Measurements from ENCODE around the gene ADARB1.

The ADARB1 gene

GRCh38 chr21:45049714-45050344 is 24.6 kb upstream of the ADARB1 start:
- Histone ChIP-seq H3K9me2 (ENCODE audit: low read depth, low read length) (no peaks in the 10 kb centered on the region), H3K79me2 (ENCODE audit: insufficient read depth, low read length) (no peaks in the 10 kb centered on the region), H3F3A (ENCODE audit: insufficient read depth, low read length) (no peaks in the 10 kb centered on the region), H3K4me1 (ENCODE audit: insufficient read depth, low read length, severe bottlenecking) (no peaks in the 10 kb centered on the region), H3K4me3 (ENCODE audit: low read depth, low read length, poor library complexity, severe bottlenecking) (no peak overlapping the region), H3K36me3 (ENCODE audit: insufficient read depth, low read length) (no peaks in the 10 kb centered on the region; the same call in 1 of the 2 replicates), H2AFZ (ENCODE audit: low read length) (no peak overlapping the region), H3K9ac (ENCODE audit: low read length) (no peak overlapping the region), H3K4me2 (ENCODE audit: low read length) (no peak overlapping the region), H4K20me1 (ENCODE audit: insufficient read depth, low read length) (no peaks in the 10 kb centered on the region), H3K27me3 (ENCODE audit: insufficient read depth, low read length) (no peaks in the 10 kb centered on the region; the same call in 1 of the 2 replicates), H3K9me3 (ENCODE audit: low read length) (peaks cover 2% of the 10 kb centered on the region; the same call in 1 of the 2 replicates), H3K27ac (ENCODE audit: low read depth, low read length, poor library complexity, severe bottlenecking) (no peak overlapping the region)
- TF ChIP-seq CTCF (IDR thresholded peaks at IDR 0.05; ENCODE audit: low read length), result no peak
- TF ChIP-seq EZH2 (IDR thresholded peaks at IDR 0.05; ENCODE audit: borderline replicate concordance, low read length), result no peak

GRCh38 chr21:45050345-45050796 is 24.0 kb upstream of the ADARB1 start:
- H3K9me3 ChIP-seq (ENCODE audit: low read length), result peaks cover 2% of the 10 kb centered on the region; the same call in 1 of the 2 replicates
- H3K79me2 ChIP-seq (ENCODE audit: insufficient read depth, low read length), result no peaks in the 10 kb centered on the region
- no peak overlapping the region for H3K4me3 ChIP-seq (ENCODE audit: low read depth, low read length, poor library complexity, severe bottlenecking)
- no peaks in the 10 kb centered on the region for H3F3A ChIP-seq (ENCODE audit: insufficient read depth, low read length)
- no peaks in the 10 kb centered on the region for H3K9me2 ChIP-seq (ENCODE audit: low read depth, low read length)
- no peak for TF ChIP-seq EZH2 (IDR thresholded peaks at IDR 0.05; ENCODE audit: borderline replicate concordance, low read length)
- no peak for TF ChIP-seq CTCF (IDR thresholded peaks at IDR 0.05; ENCODE audit: low read length)
- no peak overlapping the region for H3K27ac ChIP-seq (ENCODE audit: low read depth, low read length, poor library complexity, severe bottlenecking)
- H3K4me1 ChIP-seq (ENCODE audit: insufficient read depth, low read length, severe bottlenecking), result no peaks in the 10 kb centered on the region
- no peaks in the 10 kb centered on the region for H4K20me1 ChIP-seq (ENCODE audit: insufficient read depth, low read length)
- no peak overlapping the region for H2AFZ ChIP-seq (ENCODE audit: low read length)
- H3K27me3 ChIP-seq (ENCODE audit: insufficient read depth, low read length), result no peaks in the 10 kb centered on the region; the same call in 1 of the 2 replicates
- no peak overlapping the region for H3K9ac ChIP-seq (ENCODE audit: low read length)
- H3K36me3 ChIP-seq (ENCODE audit: insufficient read depth, low read length), result no peaks in the 10 kb centered on the region; the same call in 1 of the 2 replicates
- no peak overlapping the region for H3K4me2 ChIP-seq (ENCODE audit: low read length)

- Histone ChIP-seq H2AFZ (ENCODE audit: low read length) (no peak overlapping the region), H3K79me2 (ENCODE audit: insufficient read depth, low read length) (no peaks in the 10 kb centered on the region), H3K4me3 (ENCODE audit: low read depth, low read length, poor library complexity, severe bottlenecking) (no peak overlapping the region), H3K9ac (ENCODE audit: low read length) (no peak overlapping the region), H3K27me3 (ENCODE audit: insufficient read depth, low read length) (no peaks in the 10 kb centered on the region; the same call in 1 of the 2 replicates), H3K4me2 (ENCODE audit: low read length) (no peak overlapping the region), H3K27ac (ENCODE audit: low read depth, low read length, poor library complexity, severe bottlenecking) (no peak overlapping the region), H3K36me3 (ENCODE audit: insufficient read depth, low read length) (no peaks in the 10 kb centered on the region; the same call in 1 of the 2 replicates), H4K20me1 (ENCODE audit: insufficient read depth, low read length) (no peaks in the 10 kb centered on the region), H3K9me3 (ENCODE audit: low read length) (peaks cover 2% of the 10 kb centered on the region; the same call in 1 of the 2 replicates), H3F3A (ENCODE audit: insufficient read depth, low read length) (no peaks in the 10 kb centered on the region), H3K9me2 (ENCODE audit: low read depth, low read length) (no peaks in the 10 kb centered on the region), H3K4me1 (ENCODE audit: insufficient read depth, low read length, severe bottlenecking) (no peaks in the 10 kb centered on the region)
- TF ChIP-seq CTCF (IDR thresholded peaks at IDR 0.05; ENCODE audit: low read length), result no peak
- TF ChIP-seq EZH2 (IDR thresholded peaks at IDR 0.05; ENCODE audit: borderline replicate concordance, low read length), result no peak
Observed at GRCh38 chr21:45050797-45051489, 23.4 kb upstream of the ADARB1 start.

Measured in OCI-LY1 (cell line).